Activated CD4-positive, alpha-beta T cell treated with anti-CD3 and anti-CD28 coated beads for 4 hours (primary cell): ENCODE measurements around the gene NPEPL1.
"Not testable (repeated sequence)": the region's sequence is repeated elsewhere in the genome, so short reads cannot be mapped to it uniquely, and the experiment has no call there.

Source experiments
- DNase-seq, 2 donors: peaks; one replicate each; pipeline ENCODE4 v3.0.0-alpha.2; 2020

Gene NPEPL1

GRCh38 chr20:58714923-58715351, 22.3 kb downstream of the NPEPL1 start:
- no peak for DNase-seq

GRCh38 chr20:58715391-58715800, 22.8 kb downstream of the NPEPL1 start:
- DNase-seq: no peak

- DNase-seq: no peak
These were observed 23.3 kb downstream of the NPEPL1 start for GRCh38 chr20:58715801-58716475.

DNA sequence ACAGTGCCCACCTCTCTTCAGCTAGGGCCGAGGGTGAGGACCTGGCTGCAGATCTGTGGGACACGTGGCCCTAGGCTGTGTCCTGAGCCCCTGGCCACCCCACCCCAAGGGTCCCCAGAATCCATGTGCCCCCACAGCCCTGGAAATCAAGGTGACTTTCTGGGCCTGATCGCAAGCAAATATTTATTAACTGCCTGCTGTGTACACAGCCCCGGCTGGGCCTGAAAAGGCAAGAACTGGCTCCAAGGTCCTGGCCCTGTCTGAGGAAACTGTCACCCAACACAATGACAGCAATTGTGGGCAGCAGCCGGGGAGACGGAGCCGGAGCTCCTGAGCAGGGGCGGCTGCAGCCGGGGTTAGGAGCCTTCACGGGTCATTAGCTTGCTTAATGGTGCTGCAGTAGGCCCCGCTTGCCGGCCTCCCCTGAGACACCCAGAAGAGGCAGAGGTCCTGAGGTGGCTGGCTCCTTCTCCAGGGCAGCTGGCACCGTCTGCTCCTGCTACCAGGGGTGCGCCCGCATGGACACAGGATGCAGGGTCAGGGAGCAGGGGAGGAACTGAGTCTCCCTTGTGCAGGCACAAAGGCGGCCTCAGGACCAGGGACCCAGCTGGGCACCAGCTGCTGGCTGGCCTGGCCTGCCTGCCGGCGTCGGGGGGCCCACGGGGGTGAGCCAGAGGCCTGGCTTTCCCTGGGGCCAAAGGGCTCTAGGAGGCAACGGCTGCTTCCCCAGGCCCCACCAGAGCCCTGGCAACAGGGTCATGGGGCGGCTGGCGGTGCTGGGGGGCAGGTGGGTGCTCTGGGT, 24.1 kb downstream of the NPEPL1 start:
- no peak for DNase-seq

DNA sequence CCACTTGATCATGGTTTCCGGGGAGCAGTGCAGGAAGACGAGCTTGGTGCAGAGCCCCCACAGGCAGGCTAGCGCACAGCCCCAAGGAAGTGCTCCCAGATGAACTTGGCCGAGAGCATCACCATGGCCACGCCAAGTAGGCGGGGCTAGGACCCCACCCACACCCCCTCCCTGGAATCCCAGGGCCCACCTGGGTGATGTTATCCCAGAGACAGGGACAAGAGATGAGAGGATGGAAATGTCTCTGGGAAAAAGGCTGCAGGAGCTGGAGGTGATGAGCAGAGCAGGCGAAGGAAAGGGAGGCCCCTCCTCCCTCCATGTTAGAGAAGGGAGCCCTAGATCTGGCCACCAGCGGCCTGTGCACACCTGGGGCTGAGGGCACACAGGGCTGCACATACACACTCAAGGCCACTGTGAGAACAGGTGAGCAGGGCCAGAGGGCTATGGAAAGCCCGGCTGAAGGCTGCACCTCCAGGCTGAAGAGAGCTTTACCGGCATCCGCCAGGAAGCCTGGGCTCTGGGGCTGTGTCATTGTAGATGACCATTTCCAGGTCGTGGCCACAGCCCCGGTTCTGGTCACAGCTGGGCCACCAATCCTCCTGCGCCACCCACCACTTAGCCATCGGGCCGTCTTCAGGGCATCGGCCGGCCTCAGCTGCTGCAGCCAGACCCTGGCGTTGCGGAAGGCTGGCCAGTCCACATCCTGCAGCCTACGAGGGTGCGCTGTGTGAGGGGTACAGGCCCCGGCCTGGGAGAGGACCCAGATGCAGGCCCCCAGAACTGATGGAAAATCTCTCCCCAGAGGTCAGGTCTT, 24.9 kb downstream of the NPEPL1 start:
- DNase-seq: no peak

DNA sequence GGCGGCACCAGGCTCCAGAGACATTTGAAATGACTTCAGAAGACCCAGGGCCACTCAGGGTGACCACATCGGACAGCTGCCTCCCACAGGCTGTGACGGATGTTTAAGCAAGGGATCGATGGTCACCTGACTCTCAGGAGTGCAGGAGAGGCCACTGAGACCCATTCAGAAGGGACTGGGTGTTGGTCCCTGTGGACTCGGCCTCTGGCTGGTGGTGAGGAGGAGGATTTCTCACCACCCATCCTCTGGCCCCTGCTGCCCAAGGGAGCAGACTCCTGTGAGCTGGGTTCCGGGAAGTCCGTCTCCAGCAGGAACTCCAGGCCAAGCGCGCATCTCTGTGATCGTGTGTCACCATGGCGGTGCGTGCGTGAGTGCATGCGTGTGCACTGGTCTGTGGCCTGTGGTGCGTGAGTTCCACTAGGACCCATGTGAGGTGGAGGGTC, 25.5 kb downstream of the NPEPL1 start:
- DNase-seq: no peak

DNA sequence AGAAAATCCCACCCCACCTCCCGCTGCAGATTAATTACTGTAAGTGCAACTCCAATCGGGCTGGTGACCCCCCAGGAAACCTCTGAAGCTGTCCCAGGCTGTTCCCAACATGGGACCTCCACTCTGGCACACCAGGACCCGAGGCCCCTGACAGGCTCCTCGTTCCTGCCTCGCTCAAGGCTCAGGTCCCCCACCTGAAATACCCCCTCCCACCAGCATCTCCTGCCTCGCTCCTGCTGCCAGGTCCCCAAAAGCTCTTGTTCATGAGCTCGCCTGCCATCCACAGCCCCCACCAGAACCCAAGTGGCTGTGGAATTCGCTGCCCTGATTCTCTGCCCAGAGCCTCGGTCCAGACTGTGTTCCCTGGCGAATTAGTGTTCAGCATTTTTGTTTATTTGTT, 26.1 kb downstream of the NPEPL1 start:
- no peak for DNase-seq

DNA sequence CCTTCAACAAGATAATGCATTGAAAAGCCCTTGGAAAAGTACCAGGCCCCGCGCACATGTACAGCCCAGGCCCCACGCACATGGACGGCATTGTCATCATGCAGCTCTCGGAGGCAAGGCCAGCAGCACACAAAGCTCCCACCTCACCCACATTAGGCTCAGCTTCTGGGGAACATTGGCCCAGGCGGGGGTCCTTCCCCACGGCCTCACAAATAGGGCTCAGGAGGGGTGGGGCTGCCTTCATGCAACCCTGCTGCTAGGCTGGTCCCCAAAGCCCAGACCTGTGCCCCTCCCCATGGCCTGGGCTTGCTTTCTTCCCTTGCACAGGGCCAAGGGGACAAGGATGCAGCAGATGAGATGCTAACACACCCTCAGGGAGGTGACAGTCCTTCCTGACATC, 26.7 kb downstream of the NPEPL1 start:
- no peak for DNase-seq

DNA sequence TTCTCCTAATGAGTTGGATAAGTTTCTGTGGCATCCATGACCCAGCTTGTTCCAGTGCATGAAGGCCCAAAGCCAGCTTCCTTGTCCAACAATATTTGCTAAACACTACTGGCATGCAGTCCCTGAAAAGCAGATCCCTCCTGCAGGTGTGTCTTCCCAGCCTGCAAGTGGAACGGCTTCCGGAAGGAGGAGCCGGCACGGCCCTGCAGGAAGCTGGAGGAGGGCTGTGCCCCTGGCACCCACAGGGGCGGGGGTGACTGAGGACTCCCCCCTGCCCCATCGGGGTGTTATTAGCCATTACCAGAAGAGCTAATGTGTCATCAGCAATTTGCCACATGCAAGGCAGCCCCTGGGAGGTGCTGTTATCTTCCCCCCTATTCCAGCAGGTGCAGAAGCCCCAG, 27.4 kb downstream of the NPEPL1 start:
- DNase-seq: no peak

GRCh38 chr20:58720890-58721289, 28.3 kb downstream of the NPEPL1 start:
- no peak for DNase-seq

- DNase-seq: no peak
These were observed 29.6 kb downstream of the NPEPL1 start for GRCh38 chr20:58721951-58722778.

DNA sequence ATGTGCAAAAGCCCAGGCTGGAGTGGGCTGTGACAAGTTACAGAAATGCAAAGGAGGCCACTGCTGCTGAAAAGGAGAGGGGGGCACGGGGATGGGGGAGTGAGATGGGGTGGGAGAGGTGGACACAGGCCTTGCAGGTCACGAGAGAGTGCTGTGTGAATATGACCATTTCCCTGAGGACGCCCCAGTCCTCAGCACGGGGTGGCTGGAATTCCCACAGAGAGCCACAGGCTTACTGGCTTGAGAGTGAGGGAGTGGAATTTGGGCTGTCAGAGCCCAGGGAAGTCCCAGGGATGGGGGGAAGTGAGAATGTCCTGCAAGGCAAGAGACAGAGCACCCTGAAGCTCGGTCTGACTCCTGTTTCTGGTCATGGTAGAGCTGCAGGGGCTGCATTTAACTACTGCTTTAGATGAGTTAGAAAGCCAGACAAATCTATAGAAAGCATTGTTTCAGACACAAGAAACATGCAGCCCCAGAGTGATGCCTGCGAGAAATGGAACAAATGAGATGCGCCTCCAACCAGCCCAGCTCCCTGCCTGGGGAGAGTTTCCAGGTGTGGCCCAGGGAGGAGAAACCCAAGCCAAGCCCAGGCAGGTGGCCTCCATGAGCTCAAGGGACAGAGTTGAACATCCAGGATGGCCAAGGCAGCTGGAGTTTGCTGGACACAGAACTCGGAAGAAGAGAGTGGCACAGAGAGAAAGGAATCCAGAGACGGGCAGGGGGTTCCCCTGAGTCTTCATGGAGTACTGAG, 30.5 kb downstream of the NPEPL1 start:
- no peak for DNase-seq

- DNase-seq: no peak
These were observed 31.0 kb downstream of the NPEPL1 start for GRCh38 chr20:58723628-58723984.

DNA sequence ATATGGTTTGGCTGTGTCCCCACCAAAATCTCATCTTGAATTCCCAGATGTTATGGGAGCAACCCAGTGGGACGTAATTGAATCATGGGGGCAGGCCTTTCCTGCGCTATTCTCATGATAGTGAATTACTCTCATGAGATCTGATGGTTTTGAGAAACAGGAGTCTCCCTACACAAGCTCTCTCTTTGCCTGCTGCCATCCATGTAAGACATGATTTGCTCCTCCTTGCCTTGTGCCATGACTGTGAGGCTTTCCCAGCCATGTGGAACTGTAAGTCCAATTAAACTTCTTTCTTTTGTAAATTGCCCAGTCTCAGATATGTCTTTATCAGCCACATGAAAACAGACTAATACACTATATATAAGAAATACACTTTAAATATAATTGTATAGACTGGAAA, 33.6 kb downstream of the NPEPL1 start:
- not testable (repeated sequence) for DNase-seq

DNA sequence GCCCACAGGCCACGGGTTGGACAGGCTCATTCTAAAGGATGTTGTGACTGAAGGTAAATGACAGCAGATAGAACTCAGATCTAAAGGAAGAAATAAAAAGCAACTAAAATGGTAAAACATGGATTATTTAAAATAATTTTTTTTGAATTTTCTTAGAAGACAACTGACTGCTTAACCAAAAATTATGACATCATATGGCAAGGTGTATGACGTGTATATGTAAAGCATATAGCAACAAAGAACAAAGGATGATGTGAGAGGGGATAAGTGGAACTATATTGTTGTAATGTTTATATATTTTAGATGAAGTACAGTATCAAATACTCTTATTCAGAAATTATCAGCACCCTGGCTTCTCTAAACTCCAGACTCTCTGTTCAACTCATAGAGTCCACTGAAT, 38.6 kb downstream of the NPEPL1 start:
- DNase-seq: no peak

DNA sequence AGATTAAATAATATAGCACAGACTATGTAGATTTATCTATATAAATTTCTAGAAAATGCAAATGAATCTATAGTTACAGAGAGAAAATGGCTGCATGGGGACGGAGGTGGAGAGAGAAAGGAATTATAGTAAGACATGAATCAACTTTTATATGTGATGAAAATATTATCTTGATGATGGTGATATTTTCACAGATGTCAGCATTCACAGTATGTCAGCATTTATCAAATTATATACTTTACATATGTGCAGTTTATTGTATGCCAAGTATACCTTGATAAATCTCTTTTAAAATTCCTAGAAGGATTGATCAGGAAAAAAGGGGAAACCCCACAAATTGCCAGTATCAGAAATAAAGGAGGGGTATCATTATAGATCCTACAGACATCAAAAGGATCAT, 44.6 kb downstream of the NPEPL1 start:
- DNase-seq: no peak

- DNase-seq: no peak
These were observed 48.0 kb downstream of the NPEPL1 start for GRCh38 chr20:58740356-58741308.

DNA sequence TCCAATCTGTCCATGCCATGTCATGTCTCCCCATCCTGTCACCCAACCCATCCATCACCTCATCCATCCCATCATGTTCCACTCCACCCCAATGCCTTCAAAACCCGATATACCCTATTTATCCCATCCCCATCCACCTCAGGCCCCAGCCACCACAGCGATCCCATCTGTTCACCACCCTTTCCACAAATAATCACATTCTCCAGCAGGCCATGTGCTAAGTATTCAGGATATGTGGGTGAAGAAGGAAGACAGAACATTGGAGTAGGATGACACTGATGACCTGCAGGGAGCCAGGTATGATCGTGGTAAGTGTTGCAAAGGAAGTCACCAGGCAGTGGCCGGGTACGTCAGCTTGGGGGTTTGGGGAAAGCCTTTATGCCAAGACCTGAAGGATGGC, 48.8 kb downstream of the NPEPL1 start:
- no peak for DNase-seq

GRCh38 chr20:58742668-58743566, 50.3 kb downstream of the NPEPL1 start:
- no peak for DNase-seq
